ENCODE measurements around the gene MTOR. TPM values are rescaled to one million over a fixed set of nuclear protein-coding genes. Genes with fewer than 3 reads are reported as not detected.

Gene MTOR
- total RNA-seq, 1 donor from 2014 or later, result 25.1 TPM

DNA sequence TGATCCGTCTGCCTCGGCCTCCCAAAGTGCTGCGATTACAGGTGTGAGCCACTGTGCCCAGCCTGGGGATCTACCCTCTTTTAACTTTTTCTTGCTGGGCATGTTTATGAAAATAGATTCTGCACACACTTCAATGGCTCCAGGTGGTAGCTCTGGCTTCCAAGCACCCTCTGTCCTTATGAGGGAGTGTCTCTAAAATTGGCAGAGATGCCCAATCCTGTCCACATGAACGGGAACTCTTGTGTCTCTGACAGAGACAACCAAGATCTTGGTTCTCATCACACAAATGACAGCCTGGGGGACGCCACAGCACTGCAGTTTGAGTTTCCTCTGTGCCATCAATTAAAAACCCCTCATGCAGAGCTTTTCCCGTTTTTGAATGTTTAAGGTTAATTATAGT is 116.6 kb downstream of the MTOR start:
- Histone ChIP-seq H3K9me3 (ENCODE audit: control insufficient read depth in 3 of 3, low read length in 3 of 3) (no peaks in the 10 kb centered on the region), H3K36me3 (ENCODE audit: control insufficient read depth in 3 of 3, insufficient read depth in 3 of 3, low read length in 3 of 3) (peaks cover 25 to 45% (median 30%) of the 10 kb centered on the region in 3 donors), H3K27ac (ENCODE audit: low read depth, low read length) (no peak overlapping the region), H3K4me3 (ENCODE audit: low read length in 3 of 3) (no peak overlapping the region), H3K9ac (ENCODE audit: low read depth in 1 of 3, low read length in 3 of 3) (no peak overlapping the region), H3K27me3 (ENCODE audit: control insufficient read depth in 3 of 3, insufficient read depth in 3 of 3, low read length in 3 of 3) (no peaks in the 10 kb centered on the region), H3K4me1 (ENCODE audit: control insufficient read depth in 3 of 3, insufficient read depth in 3 of 3, low read length in 3 of 3) (peaks cover 10 to 14% (median 14%) of the 10 kb centered on the region in 3 donors)

DNA sequence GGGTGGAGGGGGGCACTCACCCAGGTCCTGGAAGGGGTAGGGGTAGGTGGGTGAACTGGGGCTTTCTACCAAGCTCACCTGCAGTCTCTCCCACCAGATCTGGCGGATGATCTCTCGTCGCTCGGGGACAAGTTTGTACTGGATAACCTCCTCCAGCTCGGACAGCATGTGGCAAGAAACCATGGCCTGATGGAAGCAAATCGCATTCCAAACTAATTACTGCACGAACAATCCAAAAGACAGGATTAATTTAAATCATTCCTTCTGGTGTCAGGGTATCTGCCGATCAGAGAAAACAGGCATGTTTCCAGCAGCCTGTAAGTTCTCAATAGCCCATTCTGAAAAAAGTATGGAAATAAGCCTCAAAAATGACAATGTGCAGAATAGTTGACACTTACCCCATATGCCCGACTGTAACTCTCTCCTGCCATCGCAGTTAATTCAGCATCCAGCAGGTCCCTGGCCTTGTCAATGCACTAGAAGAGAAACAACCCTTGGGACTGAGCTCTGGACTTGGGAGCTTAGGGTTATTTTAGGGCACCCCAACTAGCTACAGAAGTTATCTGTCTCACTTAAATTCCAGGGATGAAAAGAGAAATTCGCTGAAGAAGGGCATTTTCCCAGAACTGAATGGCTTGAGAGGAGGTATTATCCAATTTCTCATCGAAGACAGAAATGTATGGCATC is 117.6 kb downstream of the MTOR start:
- peaks cover 10 to 14% (median 14%) of the 10 kb centered on the region in 3 donors for H3K4me1 ChIP-seq (ENCODE audit: control insufficient read depth in 3 of 3, insufficient read depth in 3 of 3, low read length in 3 of 3)
- H3K9me3 ChIP-seq (ENCODE audit: control insufficient read depth in 3 of 3, low read length in 3 of 3), result no peaks in the 10 kb centered on the region
- no peak overlapping the region for H3K9ac ChIP-seq (ENCODE audit: low read depth in 1 of 3, low read length in 3 of 3)
- peak overlapping the region; percentile 67 for H3K27ac ChIP-seq (ENCODE audit: low read depth, low read length)
- peaks cover 20 to 46% (median 26%) of the 10 kb centered on the region in 3 donors for H3K36me3 ChIP-seq (ENCODE audit: control insufficient read depth in 3 of 3, insufficient read depth in 3 of 3, low read length in 3 of 3)
- H3K27me3 ChIP-seq (ENCODE audit: control insufficient read depth in 3 of 3, insufficient read depth in 3 of 3, low read length in 3 of 3), result no peaks in the 10 kb centered on the region
- H3K4me3 ChIP-seq (ENCODE audit: low read length in 3 of 3), result no peak overlapping the region

DNA sequence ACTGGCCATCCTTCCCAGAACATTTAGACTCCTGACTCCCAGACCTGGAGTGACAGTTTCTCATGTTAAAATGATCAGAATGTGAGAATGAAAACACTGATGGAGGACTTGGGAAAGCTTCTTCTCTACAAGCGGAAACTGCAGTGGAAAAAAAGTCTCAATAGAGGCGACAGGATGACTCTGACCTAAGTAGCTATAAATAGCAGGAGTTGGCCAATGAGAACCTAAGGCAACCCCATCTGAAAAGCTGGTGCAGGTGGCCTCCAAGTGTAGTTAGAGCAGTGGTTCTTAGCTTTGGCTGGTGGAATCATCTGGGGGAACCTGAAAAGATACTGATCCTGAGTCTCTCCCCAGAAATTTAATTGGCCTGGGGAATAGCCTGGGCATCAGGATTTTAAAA is 118.4 kb downstream of the MTOR start:
- H3K9me3 ChIP-seq (ENCODE audit: control insufficient read depth in 3 of 3, low read length in 3 of 3), result no peaks in the 10 kb centered on the region
- H3K27me3 ChIP-seq (ENCODE audit: control insufficient read depth in 3 of 3, insufficient read depth in 3 of 3, low read length in 3 of 3), result no peaks in the 10 kb centered on the region
- H3K4me1 ChIP-seq (ENCODE audit: control insufficient read depth in 3 of 3, insufficient read depth in 3 of 3, low read length in 3 of 3), result peaks cover 10 to 14% (median 14%) of the 10 kb centered on the region in 3 donors
- H3K27ac ChIP-seq (ENCODE audit: low read depth, low read length), result peak overlapping the region; percentile 67
- H3K4me3 ChIP-seq (ENCODE audit: low read length in 3 of 3), result peak overlapping the region in 1 of 3 donors; percentile 25
- H3K9ac ChIP-seq (ENCODE audit: low read depth in 1 of 3, low read length in 3 of 3), result no peak overlapping the region
- peaks cover 19 to 45% (median 25%) of the 10 kb centered on the region in 3 donors for H3K36me3 ChIP-seq (ENCODE audit: control insufficient read depth in 3 of 3, insufficient read depth in 3 of 3, low read length in 3 of 3)

DNA sequence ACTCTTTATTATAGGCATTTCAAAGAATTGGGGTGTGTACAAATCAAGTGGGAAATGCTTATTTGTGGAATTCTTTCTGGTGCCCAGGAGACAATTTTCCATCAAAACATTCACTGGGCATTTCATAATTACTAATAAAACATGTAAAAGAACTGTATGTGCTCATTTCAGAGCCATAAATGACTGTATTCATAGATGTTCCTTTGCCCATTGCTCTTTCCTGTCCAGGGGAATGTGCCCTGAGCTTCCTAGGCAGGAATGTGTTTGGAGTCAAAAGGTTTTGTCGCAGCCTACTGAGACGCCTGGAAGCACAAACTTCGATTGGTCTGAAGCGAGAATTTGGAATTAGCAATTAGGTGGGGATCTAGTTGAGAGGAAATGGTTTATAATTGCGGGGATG is 119.0 kb downstream of the MTOR start:
- Histone ChIP-seq H3K9me3 (ENCODE audit: control insufficient read depth in 3 of 3, low read length in 3 of 3) (no peaks in the 10 kb centered on the region), H3K27me3 (ENCODE audit: control insufficient read depth in 3 of 3, insufficient read depth in 3 of 3, low read length in 3 of 3) (no peaks in the 10 kb centered on the region), H3K27ac (ENCODE audit: low read depth, low read length) (peak overlapping the region; percentile 67), H3K36me3 (ENCODE audit: control insufficient read depth in 3 of 3, insufficient read depth in 3 of 3, low read length in 3 of 3) (peaks cover 19 to 49% (median 30%) of the 10 kb centered on the region in 3 donors), H3K9ac (ENCODE audit: low read depth in 1 of 3, low read length in 3 of 3) (no peak overlapping the region), H3K4me3 (ENCODE audit: low read length in 3 of 3) (peak overlapping the region in 1 of 3 donors; percentile 25), H3K4me1 (ENCODE audit: control insufficient read depth in 3 of 3, insufficient read depth in 3 of 3, low read length in 3 of 3) (peaks cover 10 to 14% (median 14%) of the 10 kb centered on the region in 3 donors)

DNA sequence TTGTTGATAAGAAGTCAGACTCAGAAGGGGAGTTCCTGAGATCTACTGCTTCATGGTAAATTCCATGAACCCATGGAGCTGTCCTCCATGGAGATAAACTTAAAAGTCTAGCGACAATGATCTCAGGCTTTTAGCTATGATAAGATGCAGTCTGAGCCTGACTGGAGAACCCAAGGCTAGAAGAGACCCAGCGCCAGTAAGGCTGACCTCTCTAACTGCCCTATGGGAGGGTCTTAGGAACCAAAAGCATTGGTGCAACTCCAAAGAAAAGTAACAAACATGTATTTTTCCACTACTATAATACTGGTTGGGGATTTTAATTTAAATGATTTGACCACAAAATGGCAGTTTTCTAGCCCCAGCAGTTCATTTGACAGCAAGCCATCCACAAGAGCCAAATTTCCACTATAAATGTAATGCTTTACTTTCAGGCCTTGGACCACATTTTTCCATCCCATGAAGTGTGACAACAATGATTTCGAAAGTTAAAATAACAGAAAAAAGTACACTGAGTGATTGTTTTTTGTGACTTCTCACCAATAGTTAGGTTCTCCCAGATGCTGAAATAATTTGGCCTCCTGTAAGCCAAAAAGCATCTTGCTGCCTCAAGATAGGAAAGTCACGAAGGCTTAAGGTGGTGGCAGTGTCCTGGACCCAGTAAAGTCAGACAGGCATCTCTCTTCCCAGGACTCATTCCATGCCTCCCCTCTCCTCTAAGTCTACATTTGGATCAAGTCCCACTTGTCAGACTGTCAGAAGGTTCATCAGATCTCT is 119.5 kb downstream of the MTOR start:
- Histone ChIP-seq H3K4me1 (ENCODE audit: control insufficient read depth in 3 of 3, insufficient read depth in 3 of 3, low read length in 3 of 3) (peaks cover 10 to 14% (median 14%) of the 10 kb centered on the region in 3 donors), H3K9ac (ENCODE audit: low read depth in 1 of 3, low read length in 3 of 3) (no peak overlapping the region), H3K27me3 (ENCODE audit: control insufficient read depth in 3 of 3, insufficient read depth in 3 of 3, low read length in 3 of 3) (no peaks in the 10 kb centered on the region), H3K36me3 (ENCODE audit: control insufficient read depth in 3 of 3, insufficient read depth in 3 of 3, low read length in 3 of 3) (peaks cover 24 to 52% (median 36%) of the 10 kb centered on the region in 3 donors), H3K9me3 (ENCODE audit: control insufficient read depth in 3 of 3, low read length in 3 of 3) (no peaks in the 10 kb centered on the region), H3K4me3 (ENCODE audit: low read length in 3 of 3) (no peak overlapping the region), H3K27ac (ENCODE audit: low read depth, low read length) (peak overlapping the region; percentile 67)

DNA sequence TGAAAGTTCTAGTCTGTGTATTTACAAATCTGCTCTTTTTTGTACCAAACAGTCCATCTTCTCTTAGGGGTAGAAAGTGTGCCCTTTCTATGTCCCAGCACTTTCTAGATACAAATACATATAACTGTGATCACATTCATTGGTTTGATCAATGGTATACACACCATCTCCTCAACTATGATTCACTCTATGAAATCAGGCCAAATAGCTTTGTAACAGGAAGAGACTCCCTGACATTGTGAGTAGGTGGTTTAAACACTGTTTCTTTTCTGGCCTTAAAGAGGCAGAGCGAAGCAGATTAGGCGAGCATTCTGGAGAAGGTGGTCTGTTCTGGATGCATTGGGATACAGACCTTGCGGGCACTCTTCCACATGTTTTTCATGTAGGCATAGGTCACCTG is 123.4 kb downstream of the MTOR start:
- peaks cover 17 to 36% (median 30%) of the 10 kb centered on the region in 3 donors for H3K36me3 ChIP-seq (ENCODE audit: control insufficient read depth in 3 of 3, insufficient read depth in 3 of 3, low read length in 3 of 3)
- peaks cover 3 to 16% (median 6%) of the 10 kb centered on the region in 3 donors for H3K4me1 ChIP-seq (ENCODE audit: control insufficient read depth in 3 of 3, insufficient read depth in 3 of 3, low read length in 3 of 3)
- H3K9me3 ChIP-seq (ENCODE audit: control insufficient read depth in 3 of 3, low read length in 3 of 3), result no peaks in the 10 kb centered on the region
- H3K27me3 ChIP-seq (ENCODE audit: control insufficient read depth in 3 of 3, insufficient read depth in 3 of 3, low read length in 3 of 3), result no peaks in the 10 kb centered on the region
- no peak overlapping the region for H3K27ac ChIP-seq (ENCODE audit: low read depth, low read length)
- no peak overlapping the region for H3K4me3 ChIP-seq (ENCODE audit: low read length in 3 of 3)
- no peak overlapping the region for H3K9ac ChIP-seq (ENCODE audit: low read depth in 1 of 3, low read length in 3 of 3)

DNA sequence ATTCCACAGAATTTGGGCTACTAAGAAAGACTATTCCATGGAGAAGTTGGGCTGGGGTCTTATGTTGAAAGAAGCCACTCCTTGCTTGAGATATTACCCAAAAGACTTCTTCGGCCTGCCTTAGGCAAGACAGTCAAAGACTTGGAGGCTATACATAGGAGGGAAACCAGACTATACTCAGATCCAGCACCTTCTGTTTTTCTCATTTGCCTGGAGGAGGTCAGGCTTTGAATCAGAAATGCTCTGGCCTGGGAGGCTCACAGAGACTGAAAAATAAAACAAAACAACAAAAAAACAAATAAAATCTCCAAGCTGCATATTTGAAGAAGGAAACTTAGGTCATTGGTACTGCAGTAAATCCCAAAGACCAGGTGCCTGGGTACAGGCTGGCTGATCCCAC is 124.3 kb downstream of the MTOR start:
- Histone ChIP-seq H3K27ac (ENCODE audit: low read depth, low read length) (no peak overlapping the region), H3K36me3 (ENCODE audit: control insufficient read depth in 3 of 3, insufficient read depth in 3 of 3, low read length in 3 of 3) (peaks cover 25 to 42% (median 39%) of the 10 kb centered on the region in 3 donors), H3K4me3 (ENCODE audit: low read length in 3 of 3) (no peak overlapping the region)

DNA sequence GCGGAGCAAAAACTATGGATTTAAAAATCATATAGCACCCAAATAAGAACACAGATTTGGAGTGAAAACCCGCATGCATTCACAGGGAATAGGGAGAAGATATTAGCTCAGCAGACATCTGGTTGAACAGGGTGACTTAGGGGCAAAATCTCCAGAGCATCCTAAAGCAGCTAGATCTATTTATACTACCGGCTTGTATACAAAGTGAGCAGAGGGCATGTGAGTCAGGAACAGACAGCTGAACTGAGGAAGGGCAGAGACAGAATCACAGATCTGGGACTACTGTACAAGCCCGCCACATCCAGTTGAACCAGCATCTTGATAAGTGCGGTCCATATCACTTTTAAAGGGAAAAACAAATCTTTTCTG is 127.5 kb downstream of the MTOR start:
- Histone ChIP-seq H3K4me3 (ENCODE audit: low read length in 3 of 3) (no peak overlapping the region), H3K9ac (ENCODE audit: low read depth in 1 of 3, low read length in 3 of 3) (no peak overlapping the region), H3K27me3 (ENCODE audit: control insufficient read depth in 3 of 3, insufficient read depth in 3 of 3, low read length in 3 of 3) (no peaks in the 10 kb centered on the region), H3K36me3 (ENCODE audit: control insufficient read depth in 3 of 3, insufficient read depth in 3 of 3, low read length in 3 of 3) (peaks cover 47 to 66% (median 62%) of the 10 kb centered on the region in 3 donors), H3K9me3 (ENCODE audit: control insufficient read depth in 3 of 3, low read length in 3 of 3) (no peaks in the 10 kb centered on the region), H3K27ac (ENCODE audit: low read depth, low read length) (no peak overlapping the region), H3K4me1 (ENCODE audit: control insufficient read depth in 3 of 3, insufficient read depth in 3 of 3, low read length in 3 of 3) (peaks cover 2 to 9% (median 3%) of the 10 kb centered on the region in 3 donors)

More for the DNA sequence above, 124.3 kb downstream of the MTOR start:
- Histone ChIP-seq H3K9ac (ENCODE audit: low read depth in 1 of 3, low read length in 3 of 3) (no peak overlapping the region), H3K4me1 (ENCODE audit: control insufficient read depth in 3 of 3, insufficient read depth in 3 of 3, low read length in 3 of 3) (peaks cover 0 to 10% (median 1%) of the 10 kb centered on the region in 3 donors), H3K9me3 (ENCODE audit: control insufficient read depth in 3 of 3, low read length in 3 of 3) (no peaks in the 10 kb centered on the region), H3K27me3 (ENCODE audit: control insufficient read depth in 3 of 3, insufficient read depth in 3 of 3, low read length in 3 of 3) (no peaks in the 10 kb centered on the region)

DNA sequence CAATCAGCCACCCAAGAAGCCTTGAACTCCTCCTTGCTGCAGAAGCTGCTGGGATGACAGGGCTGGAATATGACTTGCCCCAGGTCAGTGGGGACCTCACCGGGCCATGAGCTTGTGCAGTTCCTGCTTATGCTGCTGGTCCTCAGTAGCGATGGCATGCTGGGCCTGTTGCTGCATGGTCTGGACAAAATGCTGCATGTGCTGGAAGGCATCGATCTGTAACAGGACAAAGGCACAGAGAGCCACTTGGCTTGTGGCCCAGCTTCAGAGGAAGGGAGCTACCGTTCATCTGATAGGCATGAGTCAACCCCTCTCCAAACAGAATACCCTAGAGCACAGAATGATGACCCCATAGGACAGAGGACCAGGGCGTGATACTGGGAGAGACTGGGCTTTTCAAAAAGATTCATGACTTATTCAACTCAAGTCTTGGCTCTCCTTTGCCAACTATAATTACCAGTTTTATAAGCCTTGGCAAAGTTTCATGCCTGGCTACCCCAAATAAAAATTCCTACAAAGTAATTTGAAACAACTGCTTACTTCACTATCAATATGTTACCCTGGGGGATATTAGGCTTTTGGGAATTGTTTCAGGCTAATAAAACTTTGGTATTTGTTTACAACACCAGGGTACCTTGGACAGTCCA is 128.0 kb downstream of the MTOR start:
- Histone ChIP-seq H3K4me1 (ENCODE audit: control insufficient read depth in 3 of 3, insufficient read depth in 3 of 3, low read length in 3 of 3) (peaks cover 2 to 9% (median 3%) of the 10 kb centered on the region in 3 donors), H3K36me3 (ENCODE audit: control insufficient read depth in 3 of 3, insufficient read depth in 3 of 3, low read length in 3 of 3) (peaks cover 49 to 69% (median 65%) of the 10 kb centered on the region in 3 donors), H3K9ac (ENCODE audit: low read depth in 1 of 3, low read length in 3 of 3) (no peak overlapping the region), H3K4me3 (ENCODE audit: low read length in 3 of 3) (no peak overlapping the region), H3K9me3 (ENCODE audit: control insufficient read depth in 3 of 3, low read length in 3 of 3) (no peaks in the 10 kb centered on the region), H3K27ac (ENCODE audit: low read depth, low read length) (no peak overlapping the region), H3K27me3 (ENCODE audit: control insufficient read depth in 3 of 3, insufficient read depth in 3 of 3, low read length in 3 of 3) (no peaks in the 10 kb centered on the region)
